ENCODE results near the gene CCR5.
"Not testable (repeated sequence)": the region's sequence is repeated elsewhere in the genome, so short reads cannot be mapped to it uniquely, and the experiment has no call there.

Gene CCR5

GRCh38 chr3:46370839-46371518 lies at the start of gene CCR5:
Gene CCR5, plus strand, starts transcription at chr3:46370946. Its CDS starts 1,957 bp downstream, at chr3:46372903.
- no peak for DNase-seq

- no peak for DNase-seq
Observed at GRCh38 chr3:46321461-46322104, 49.2 kb upstream of the CCR5 start.

- DNase-seq, result no peak
Observed at GRCh38 chr3:46324036-46324435, 46.7 kb upstream of the CCR5 start.

GRCh38 chr3:46325645-46326300 lies 45.0 kb upstream of the CCR5 start:
- DNase-seq, result no peak

- DNase-seq, result not testable (repeated sequence)
Observed at GRCh38 chr3:46330676-46331075, 40.1 kb upstream of the CCR5 start.

- no peak for DNase-seq
Observed at GRCh38 chr3:46334741-46335478, 35.8 kb upstream of the CCR5 start.

- no peak for DNase-seq
Observed at GRCh38 chr3:46335541-46335940, 35.2 kb upstream of the CCR5 start.

GRCh38 chr3:46337911-46338310 lies 32.8 kb upstream of the CCR5 start:
- DNase-seq, result no peak

GRCh38 chr3:46338840-46339239 lies 31.9 kb upstream of the CCR5 start:
- no peak for DNase-seq

GRCh38 chr3:46344476-46344875 lies 26.3 kb upstream of the CCR5 start:
- DNase-seq, result no peak

GRCh38 chr3:46348823-46349482 lies 21.8 kb upstream of the CCR5 start:
- DNase-seq, result no peak

- no peak for DNase-seq
Observed at GRCh38 chr3:46349484-46350261, 21.1 kb upstream of the CCR5 start.

GRCh38 chr3:46350262-46350565 lies 20.5 kb upstream of the CCR5 start:
- DNase-seq, result no peak

GRCh38 chr3:46351646-46352045 lies 19.1 kb upstream of the CCR5 start:
- DNase-seq, result no peak

GRCh38 chr3:46353090-46353489 lies 17.7 kb upstream of the CCR5 start:
- no peak for DNase-seq

GRCh38 chr3:46353647-46354410 lies 16.9 kb upstream of the CCR5 start, which contains the start of gene CCR2:
Gene CCR2, plus strand, starts transcription at chr3:46354111. Its CDS starts 3,417 bp downstream, at chr3:46357528.
- DNase-seq, result no peak

- DNase-seq, result no peak
Observed at GRCh38 chr3:46354478-46354877, 16.3 kb upstream of the CCR5 start.

GRCh38 chr3:46354984-46355383 lies 15.8 kb upstream of the CCR5 start:
- DNase-seq, result no peak

- no peak for DNase-seq
Observed at GRCh38 chr3:46356276-46356675, 14.5 kb upstream of the CCR5 start.

- no peak for DNase-seq
Observed at GRCh38 chr3:46356909-46357308, 13.8 kb upstream of the CCR5 start.

GRCh38 chr3:46358466-46358865 lies 12.3 kb upstream of the CCR5 start:
- no peak for DNase-seq
